ENCODE measurements around the gene KCNK3. TPM values are rescaled to one million over a fixed set of nuclear protein-coding genes. Genes with fewer than 3 reads are reported as not detected.

KCNK3 gene
- total RNA-seq, 4 donors from 2014 or later: 4.8 to 8.3 (median 5.6) TPM

DNA sequence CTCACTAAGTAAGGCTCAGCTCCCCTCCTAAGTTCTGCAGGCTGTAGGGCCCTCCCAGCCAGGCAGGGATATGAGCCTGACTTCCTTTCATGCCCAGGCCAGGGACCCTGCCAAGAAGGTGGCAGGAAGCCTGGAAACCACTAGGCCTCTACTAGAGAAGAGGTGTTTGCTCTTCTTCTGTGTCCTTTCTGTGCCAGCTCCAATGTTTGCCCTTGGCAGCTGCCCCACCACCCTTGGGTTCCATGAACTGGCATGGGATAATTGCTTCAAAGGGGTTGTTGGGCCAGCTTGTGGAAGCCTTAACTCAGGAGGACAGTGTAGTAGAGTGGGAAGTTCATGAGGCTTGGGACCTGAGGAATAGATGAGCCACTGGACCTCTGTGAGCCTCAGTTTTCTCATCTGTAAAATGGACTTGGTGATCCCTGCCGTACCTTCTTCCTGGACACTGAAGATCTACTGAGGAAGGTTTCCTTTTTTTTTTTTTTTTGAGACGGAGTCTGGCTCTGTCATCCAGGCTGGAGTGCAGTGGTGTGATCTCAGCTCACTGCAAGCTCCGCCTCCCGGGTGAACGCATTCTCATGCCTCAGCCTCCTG, 75.5 kb downstream of the KCNK3 start:
- Histone ChIP-seq H3K4me1 (peaks cover 83 to 84% of the 10 kb centered on the region in 2 donors), H3K27me3 (no peaks in the 10 kb centered on the region), H3K36me3 (no peaks in the 10 kb centered on the region), H3K4me3 (replicated peaks in 1 of 3) (no peak overlapping the region), H3K27ac (peak overlapping the region in 2 of 3 donors; percentile 83 to 97), H3K9me3 (no peaks in the 10 kb centered on the region)
- peak in 1 of 2 donors; percentile 16 for DNase-seq
- intact Hi-C loops (cut with DNase I): no loop called here
- TF ChIP-seq, protein P1, sequence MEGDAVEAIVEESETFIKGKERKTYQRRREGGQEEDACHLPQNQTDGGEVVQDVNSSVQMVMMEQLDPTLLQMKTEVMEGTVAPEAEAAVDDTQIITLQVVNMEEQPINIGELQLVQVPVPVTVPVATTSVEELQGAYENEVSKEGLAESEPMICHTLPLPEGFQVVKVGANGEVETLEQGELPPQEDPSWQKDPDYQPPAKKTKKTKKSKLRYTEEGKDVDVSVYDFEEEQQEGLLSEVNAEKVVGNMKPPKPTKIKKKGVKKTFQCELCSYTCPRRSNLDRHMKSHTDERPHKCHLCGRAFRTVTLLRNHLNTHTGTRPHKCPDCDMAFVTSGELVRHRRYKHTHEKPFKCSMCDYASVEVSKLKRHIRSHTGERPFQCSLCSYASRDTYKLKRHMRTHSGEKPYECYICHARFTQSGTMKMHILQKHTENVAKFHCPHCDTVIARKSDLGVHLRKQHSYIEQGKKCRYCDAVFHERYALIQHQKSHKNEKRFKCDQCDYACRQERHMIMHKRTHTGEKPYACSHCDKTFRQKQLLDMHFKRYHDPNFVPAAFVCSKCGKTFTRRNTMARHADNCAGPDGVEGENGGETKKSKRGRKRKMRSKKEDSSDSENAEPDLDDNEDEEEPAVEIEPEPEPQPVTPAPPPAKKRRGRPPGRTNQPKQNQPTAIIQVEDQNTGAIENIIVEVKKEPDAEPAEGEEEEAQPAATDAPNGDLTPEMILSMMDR (IDR thresholded peaks at IDR 0.05): no peak
- no peak for TF ChIP-seq POLR2A (IDR thresholded peaks at IDR 0.05)
- 91 to 95% methylated on average over 5 of the region's 5 CpGs for WGBS, 2 donors

DNA sequence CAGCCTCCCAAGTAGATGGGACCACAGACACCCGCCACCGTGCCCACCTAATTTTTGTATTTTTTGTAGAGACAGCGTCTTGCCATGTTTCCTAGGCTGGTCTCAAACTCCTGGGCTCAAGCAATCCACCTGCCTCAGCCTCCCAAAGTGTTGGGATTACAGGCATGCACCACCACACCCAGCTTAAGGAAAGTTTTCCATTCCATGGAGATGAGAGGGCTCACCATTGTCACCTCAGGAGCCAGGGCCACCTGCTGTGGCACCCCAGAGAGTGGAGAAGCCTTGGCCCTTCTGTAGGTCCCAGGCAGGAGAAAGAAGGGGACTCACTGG, 76.2 kb downstream of the KCNK3 start:
- no peak for TF ChIP-seq POLR2A (IDR thresholded peaks at IDR 0.05)
- TF ChIP-seq, protein P1 (IDR thresholded peaks at IDR 0.05): no peak
- H3K4me3 ChIP-seq (replicated peaks in 1 of 3): no peak overlapping the region
- 98 to 100% methylated on average over 3 of the region's 3 CpGs for WGBS, 2 donors
- no peaks in the 10 kb centered on the region for H3K27me3 ChIP-seq
- peaks cover 80 to 84% of the 10 kb centered on the region in 2 donors for H3K4me1 ChIP-seq
- DNase-seq: no peak
- H3K9me3 ChIP-seq: no peaks in the 10 kb centered on the region
- H3K36me3 ChIP-seq: no peaks in the 10 kb centered on the region
- intact Hi-C loops (cut with DNase I): no loop called here
- peak overlapping the region; percentile 68 to 97 (median 83) for H3K27ac ChIP-seq

DNA sequence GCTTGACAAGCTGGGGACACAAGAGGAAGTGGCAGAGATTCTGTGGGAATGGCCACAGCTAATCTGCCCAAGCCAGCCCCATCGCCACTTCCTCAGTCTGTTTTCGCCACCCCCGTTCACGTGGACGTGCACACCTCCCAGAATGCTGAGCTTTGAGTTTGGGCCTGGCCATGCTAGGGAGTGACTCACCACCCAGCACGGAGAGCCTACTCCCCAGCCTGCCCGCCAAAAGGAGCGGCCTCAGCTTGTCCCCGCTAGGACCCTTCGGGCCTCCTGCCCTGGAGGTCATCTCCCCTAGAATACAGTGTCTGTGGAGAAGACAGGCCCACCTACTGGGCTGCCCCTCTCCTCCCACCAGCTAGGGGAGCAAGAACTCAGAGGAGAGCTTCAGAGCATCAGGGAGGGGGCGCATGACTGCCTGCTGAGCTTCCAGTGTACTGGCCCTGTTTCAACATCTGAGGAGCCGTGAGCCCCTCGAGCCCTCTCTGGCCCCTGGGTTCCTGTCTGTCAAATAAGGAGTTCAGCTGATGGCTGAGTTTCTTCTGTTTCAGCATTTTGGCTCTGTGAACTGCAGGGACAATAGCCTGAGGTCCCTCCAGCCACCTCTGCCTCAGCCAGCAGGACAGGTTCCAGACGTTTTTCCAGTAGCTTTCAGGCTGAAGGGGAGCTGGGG, 76.7 kb downstream of the KCNK3 start:
- intact Hi-C loops (cut with DNase I): no loop called here
- peak in 1 of 2 donors; percentile 28 for TF ChIP-seq POLR2A (IDR thresholded peaks at IDR 0.05)
- TF ChIP-seq, protein P1 (IDR thresholded peaks at IDR 0.05): no peak
- H3K9me3 ChIP-seq: no peaks in the 10 kb centered on the region
- peak overlapping the region; percentile 68 to 97 (median 83) for H3K27ac ChIP-seq
- WGBS, 2 donors: 7 to 82% methylated on average over 3 to 11 of the region's 14 CpGs
- no peaks in the 10 kb centered on the region for H3K27me3 ChIP-seq
- no peak overlapping the region for H3K4me3 ChIP-seq (replicated peaks in 1 of 3)
- peaks cover 79 to 82% of the 10 kb centered on the region in 2 donors for H3K4me1 ChIP-seq
- H3K36me3 ChIP-seq: no peaks in the 10 kb centered on the region
- peak; percentile 54 to 55 for DNase-seq

DNA sequence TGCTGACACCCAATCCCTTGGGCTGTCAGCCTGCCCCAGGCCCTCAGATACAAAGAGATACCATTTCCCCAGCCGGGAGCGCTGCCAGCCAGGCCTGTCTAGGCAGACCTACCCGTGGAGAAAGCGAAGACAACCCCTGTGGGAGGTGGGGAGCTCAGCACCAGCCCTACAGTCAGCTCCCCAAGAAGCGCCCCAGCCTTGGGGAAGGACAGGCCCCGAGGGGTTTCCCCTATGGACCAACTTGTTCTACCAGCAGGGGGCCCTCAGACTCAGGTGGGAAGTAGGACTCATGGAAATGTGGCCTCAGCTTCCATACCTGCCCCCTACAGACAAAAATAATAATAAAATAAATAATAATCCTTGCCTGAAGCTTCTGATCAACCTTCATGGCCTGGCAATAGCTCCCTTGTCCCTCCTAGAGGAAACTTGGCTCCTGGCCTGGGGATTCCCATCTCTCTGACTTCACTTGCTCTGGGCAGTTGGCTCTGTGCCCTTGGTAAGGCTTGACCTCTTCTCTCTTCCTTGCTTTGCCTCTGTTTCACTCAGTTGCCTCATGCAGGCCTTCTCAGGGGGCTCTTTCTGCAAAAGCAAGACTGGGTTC, 78.6 kb downstream of the KCNK3 start:
- Histone ChIP-seq H3K36me3 (peaks cover 13% of the 10 kb centered on the region in 2 donors), H3K4me3 (replicated peaks in 1 of 3) (no peak overlapping the region), H3K27me3 (no peaks in the 10 kb centered on the region), H3K4me1 (peaks cover 64 to 69% of the 10 kb centered on the region in 2 donors), H3K27ac (peak overlapping the region; percentile 80 to 97 (median 83)), H3K9me3 (no peaks in the 10 kb centered on the region)
- no peak for TF ChIP-seq POLR2A (IDR thresholded peaks at IDR 0.05)
- TF ChIP-seq, protein P1 (IDR thresholded peaks at IDR 0.05): peak in 2 of 6 experiments; percentile 14 to 16
- DNase-seq: peak; percentile 93 to 94
- 49 to 66% methylated on average over 2 to 4 of the region's 6 CpGs for WGBS, 2 donors
- intact Hi-C loops (cut with DNase I): no loop called here

All from thyroid gland (tissue), 4 donors.